SW480 (cell line): ENCODE measurements around the gene ZYX.
"Not testable (repeated sequence)": the region's sequence is repeated elsewhere in the genome, so short reads cannot be mapped to it uniquely, and the experiment has no call there.

Experiments used
- DNase-seq: peaks from one replicate; pipeline ENCODE4 v3.0.0-alpha.2; 2016; ENCODE audit warnings: low spot score

ZYX gene

DNA sequence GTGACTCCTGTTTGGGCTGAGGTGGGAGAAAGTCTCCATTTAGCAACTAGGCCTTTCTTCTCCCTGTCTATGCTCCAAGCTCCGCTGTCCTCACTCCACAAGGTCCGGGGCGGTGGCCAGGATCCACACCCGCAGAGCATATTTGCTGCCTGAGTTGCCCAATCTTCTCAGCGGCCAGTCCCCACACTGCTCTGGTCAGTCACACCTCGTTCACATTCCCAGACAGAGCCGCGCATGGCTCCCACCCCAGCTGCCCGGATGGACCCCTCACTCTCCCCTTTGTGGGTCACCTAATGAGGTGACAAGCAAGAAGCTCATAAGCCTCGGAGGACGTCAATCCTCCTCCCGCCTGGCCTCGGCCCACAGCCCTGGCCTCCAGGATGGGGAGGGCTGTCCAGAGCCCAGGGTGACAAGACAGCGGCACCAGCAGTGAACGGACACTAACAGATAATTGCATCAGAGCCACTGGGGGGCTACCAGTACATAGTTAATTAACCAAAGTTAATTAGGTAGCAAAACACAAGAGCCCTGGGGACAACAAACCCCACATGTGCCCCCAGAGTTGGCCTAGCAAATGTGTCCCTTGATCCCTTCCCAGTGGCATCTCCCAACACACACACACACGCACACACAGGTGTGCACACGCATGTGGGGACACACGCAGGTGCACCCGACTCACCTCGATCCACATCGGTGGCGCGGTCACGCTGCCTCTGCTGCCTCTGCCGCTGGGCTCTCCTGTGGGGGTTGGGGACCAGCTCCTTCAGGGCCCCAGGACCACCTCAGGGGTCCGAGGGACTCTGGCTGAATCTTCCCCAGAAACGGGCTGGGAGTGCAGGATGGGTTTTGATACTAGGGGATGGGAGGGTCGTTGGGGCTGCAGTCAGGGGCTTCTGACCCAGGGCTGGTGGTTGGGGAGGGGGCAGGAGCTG, 15.7 kb downstream of the ZYX start:
- no peak for DNase-seq

DNA sequence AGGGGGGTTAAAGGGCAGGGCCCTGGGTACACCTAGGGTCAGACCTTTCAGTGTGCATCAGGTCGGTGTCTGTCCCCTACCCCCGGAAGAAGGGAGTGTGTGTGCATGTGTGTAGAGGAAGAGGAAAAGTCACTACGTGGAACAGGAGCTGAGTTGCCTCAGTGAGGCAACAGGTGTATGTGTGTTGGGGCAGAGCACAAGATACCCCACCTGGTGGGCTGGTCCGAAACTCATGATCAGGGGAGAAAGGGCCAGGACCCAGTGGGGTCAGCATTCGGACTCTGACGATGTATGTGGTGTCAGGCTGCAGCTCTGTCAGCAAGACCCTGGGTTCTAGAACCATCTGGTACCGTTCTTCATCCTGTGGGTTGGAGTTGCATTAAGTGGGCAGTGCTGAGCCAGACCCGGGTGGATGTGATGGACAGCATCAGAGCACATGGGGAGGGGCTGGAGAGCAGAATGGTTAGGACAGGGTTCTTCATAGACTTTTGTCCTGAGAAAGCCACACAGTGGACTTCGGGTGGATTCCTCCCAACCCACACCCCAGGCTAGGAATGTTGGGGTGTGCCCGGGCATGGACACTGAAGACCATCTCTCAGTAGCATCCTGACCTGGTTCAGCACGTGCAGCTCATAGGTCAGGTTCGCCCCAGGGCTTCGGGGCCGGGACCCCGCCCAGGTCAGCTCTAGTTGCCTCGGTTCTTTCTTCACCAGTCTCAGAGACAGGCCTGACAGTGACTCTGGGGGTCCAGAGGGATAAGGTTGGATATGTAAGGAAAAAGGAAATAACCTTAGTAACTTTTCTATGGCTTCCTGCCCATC, 16.8 kb downstream of the ZYX start:
- no peak for DNase-seq

DNA sequence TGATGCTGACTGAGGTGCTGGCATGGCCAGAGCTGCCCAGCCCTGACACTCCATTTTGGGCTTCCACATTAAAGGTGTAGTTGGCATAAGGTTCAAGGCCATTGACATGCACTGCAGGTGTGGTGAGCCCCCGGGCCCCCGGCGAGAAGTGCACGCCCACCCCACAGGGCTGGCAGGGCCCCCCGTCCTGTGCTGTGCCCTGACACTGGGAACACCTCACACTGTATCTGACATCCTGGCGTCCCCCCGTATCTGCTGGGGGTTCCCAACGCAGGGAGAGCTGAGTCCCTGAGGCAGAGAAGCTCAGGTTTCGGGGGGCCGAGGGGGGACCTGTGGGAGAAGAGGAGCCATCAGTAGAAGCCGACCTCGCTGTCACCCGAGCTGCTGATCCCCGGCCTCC, 17.5 kb downstream of the ZYX start:
- no peak for DNase-seq

DNA sequence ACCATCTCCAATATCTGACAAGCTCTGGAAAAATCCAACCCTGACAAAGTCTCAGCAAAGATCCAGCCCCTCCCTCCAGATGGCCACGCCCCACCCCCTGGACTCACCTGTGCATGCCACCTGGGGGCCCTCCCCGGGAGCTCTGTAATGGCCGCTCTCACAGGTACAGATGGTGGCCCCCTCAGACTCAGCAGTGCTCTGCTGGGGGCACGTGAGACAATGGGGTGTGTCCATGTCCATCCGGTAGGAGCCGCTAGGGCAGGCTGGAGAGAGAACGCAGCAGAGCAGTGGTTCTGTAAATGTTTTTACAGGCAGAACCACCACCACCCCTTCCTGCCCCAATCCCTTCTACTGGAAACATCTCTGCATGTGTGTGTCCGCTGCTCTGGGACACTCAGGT, 18.0 kb downstream of the ZYX start:
- DNase-seq: no peak

- DNase-seq: no peak
Observed at GRCh38 chr7:143399642-143400041, 18.5 kb downstream of the ZYX start.

DNA sequence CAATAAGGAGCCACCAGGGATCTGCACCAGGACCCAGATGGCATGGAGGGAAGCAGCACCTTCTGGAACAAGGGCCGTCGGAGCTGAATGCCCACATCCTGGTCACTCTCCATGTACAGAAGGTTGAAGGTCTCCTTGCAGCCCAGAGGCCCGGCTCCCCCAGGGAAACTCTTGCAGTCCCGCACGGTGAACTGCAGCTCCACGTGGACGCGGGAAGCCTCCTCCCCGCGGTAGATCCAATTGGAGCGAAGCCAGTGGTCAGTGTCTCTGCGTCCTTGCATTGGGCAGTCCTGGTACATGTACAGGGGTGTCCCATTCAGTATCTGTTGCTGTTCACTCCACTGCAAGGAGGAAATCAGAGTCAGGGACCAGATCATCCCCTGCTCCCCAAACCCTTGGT, 20.1 kb downstream of the ZYX start:
- DNase-seq: no peak

GRCh38 chr7:143402233-143402632, 21.1 kb downstream of the ZYX start:
- DNase-seq: not testable (repeated sequence)

- DNase-seq: no peak
Observed at GRCh38 chr7:143405173-143406001, 24.2 kb downstream of the ZYX start.

DNA sequence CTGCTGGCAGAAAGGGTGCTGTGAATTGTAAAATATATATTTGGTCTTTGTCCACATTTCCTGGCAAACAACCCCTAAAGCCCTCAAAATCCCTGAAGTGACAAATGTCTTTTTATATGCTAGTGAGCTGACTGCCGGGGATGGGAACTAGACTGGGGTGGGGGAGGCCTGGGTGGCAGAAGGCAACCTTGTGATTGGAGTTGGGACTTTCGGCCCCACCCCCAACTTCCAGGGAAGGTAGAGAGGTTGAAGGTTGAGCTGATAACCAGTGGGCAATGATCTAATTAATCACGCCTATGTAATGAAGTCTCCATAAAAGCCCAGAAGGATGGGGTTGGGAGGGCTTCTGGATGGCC, 24.8 kb downstream of the ZYX start:
- no peak for DNase-seq

GRCh38 chr7:143407287-143408251, 26.4 kb downstream of the ZYX start:
- no peak for DNase-seq

GRCh38 chr7:143408252-143408685, 27.1 kb downstream of the ZYX start:
- DNase-seq: no peak

GRCh38 chr7:143408686-143409561, 27.8 kb downstream of the ZYX start, which contains the start of gene EPHA1:
TSS of gene EPHA1 (minus strand) at chr7:143408856. CDS start at chr7:143408805, 51 bp downstream.
- peak; percentile 89 for DNase-seq

DNA sequence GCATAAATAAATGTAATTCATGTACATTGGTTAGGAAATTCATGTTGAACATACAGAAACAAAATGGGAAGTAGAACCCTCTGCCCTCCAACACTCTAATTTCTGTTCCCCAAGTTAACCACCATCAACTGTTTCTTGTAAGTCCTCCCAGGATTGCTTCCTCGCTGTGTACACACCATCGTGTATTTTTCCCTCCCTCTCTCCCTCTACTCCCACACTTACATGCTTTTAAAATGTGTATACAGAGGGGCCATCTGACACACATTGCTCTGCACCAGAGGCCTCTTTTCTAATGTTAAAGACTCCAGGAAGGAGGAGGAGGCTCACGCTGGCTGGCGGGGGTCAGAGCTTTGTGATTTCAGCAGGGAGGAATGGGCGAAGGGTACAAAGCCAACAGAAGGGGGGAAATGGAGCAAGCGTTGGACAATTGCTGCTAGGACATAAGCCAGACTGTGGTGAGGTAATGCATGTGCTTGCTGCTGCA, 29.4 kb downstream of the ZYX start:
- DNase-seq: no peak

DNA sequence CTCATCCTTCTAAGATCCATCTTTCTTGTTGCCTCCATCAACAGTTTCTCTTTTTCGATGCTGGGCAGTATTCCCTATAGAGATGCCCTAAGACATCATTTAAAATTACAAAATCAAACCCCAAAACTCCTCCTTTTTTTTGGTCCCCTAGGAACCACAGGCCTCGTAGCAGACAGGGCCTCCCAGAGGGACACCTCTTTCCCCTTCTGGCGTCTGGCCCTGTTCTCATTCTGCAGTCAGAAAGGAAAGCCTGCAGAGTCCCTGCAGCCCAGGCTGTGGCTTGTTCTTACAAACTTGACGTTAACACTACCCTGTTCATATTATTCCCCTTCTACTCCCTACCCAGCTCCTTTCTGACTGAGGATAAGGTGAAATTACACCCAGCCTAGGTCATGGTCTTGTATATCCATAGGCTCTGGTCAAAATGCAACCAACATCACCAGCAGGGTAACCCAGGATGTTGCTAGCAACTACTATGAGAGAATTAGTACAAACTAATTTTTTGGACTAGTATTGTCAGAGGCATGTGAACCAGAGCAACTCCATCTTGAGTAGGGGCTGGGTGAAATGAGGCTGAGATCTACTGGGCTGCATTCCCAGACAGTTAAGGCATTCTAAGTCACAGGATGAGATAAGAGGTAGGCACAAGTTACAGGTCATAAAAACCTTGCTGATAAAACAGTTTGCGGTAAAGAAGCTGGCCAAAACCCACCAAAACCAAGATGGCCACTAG, 31.0 kb downstream of the ZYX start:
- no peak for DNase-seq

DNA sequence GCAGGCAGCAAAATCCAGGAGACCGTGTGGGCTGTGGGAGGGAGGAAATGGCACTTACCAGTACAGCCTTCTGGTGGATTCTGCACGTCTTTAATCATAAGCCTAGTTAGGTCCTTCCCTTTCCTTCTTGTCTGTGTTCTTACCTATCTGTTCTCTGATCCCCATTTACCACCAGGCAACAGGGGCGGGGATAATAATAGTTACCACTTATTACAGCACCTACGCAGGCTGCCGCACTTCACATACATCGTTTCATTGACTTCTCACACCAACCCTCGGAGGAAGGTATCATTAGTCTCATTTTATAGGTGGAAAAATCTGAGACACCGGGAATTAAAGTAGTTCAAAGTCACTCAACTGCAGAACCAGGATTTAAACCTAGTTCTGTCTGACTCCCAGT, 32.0 kb downstream of the ZYX start:
- no peak for DNase-seq

- not testable (repeated sequence) for DNase-seq
Observed at GRCh38 chr7:143415209-143415608, 34.1 kb downstream of the ZYX start.

- no peak for DNase-seq
Observed at GRCh38 chr7:143415742-143416397, 34.7 kb downstream of the ZYX start.

DNA sequence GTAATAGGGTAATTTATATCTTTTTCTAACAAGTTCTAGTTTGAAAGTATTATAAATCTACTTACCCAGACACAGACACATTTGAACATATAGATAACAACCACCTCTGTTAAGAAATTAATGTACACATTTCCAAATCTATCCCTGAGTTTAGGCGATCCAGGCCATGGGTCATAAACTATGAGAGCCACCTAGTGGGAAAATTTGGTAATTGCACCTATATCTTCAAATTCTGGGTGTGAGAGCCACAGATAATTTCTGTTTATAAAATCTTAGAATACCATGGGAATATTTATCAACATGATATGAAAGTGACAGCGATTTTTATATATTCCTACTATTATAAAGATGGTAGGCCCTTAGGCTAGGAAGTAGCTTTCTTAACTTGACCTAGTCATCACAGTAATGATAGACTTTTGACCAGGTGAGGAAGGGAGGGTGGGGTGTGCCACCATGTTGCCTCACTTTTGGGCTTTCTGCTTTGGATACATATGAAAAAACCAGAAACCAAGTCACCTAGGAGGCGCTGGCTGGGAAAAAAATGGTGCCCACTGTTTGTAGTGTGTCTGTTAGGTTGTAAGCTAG, 35.5 kb downstream of the ZYX start:
- DNase-seq: peak; percentile 46
